ENCODE measurements around the gene EML3.
"Not testable (repeated sequence)": the region's sequence is repeated elsewhere in the genome, so short reads cannot be mapped to it uniquely, and the experiment has no call there.

Gene EML3

GRCh38 chr11:62612366-62613290 is at the start of gene EML3, which contains the start of gene ROM1:
EML3 (minus strand) TSS chr11:62612775; CDS start chr11:62612457, 318 bp downstream.
ROM1 (plus strand) TSS chr11:62613257; CDS start chr11:62613282, 25 bp downstream.
- peak; percentile 85 for DNase-seq

GRCh38 chr11:62656796-62657429 is 44.3 kb upstream of the EML3 start:
- no peak for DNase-seq

- no peak for DNase-seq
Observed at GRCh38 chr11:62654297-62654696, 41.7 kb upstream of the EML3 start.

DNA sequence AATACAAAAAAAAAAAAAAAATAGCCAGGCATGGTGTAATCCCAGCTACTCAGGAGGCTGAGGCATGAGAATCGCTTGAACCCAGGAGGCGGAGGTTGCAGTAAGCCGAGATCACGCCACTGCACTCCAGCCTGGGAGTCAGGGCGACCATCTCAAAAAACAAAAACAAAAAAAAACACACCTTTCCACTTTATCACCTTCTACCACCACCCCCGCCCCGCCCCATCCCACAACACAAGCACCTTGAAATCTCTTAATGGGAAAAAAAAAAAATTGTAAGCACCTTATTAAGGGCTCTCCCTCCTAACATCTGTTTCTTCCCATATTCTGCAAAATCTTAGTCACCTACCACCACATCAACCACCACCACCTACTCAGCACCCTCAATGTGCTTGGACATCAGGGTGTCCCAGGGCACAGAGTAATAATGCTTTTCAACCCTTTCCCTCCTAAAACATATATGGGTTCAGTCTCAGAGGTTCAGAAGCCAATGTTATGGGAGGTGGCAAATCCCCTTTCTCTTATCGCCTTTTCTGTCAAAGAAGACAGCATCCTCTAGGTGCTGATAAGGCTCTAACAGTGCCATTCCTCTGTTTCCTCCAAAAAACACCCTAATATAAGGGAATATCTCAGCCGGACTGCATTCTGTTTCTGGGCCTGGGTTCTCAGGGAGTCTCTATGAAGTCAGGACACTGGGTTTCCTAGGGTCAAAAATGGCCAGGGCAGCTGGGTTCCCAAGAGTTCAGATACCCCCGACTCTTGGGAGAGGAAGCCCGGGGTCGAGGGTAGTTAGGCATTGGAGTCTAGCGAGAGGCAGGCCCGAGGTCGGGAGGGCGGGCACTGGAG is 39.8 kb upstream of the EML3 start:
- DNase-seq = no peak

DNA sequence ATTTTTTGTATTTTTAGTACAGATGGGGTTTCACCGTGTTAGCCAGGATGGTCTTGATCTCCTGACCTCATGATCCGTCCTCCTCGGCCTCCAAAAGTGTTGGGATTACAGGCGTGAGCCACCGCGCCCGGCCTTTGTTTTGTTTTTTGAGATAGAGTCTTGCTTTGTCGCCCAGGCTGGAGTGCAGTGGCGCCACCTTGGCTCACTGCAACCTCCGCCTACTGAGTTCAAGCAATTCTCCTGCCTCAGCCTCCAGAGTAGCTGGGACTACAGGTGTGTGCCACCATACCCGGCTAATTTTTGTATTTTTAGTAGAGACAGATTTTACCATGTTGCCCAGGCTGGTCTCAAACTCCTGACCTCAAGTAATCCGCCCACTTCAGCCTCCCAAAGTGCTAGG is 37.7 kb upstream of the EML3 start:
- not testable (repeated sequence) for DNase-seq

DNA sequence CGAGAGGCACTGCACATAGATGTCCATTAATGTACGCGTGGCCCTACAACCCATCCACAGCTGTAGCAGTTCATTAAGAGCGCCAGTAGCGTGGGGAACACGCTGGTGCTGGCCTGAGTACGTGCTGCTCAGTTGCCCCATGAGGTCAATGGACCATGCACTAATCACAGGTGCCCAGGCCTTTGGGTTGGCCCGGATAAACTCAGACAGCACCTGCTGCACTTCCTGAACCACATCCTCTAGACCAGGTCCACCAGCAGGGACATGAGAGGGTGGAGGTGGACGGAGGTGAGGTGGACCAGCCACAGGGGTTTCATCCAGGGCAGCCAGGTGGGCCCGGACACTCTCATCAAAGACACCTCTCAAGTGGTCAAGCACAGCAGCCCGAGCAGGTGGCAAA is 36.9 kb upstream of the EML3 start:
- DNase-seq = no peak

DNA sequence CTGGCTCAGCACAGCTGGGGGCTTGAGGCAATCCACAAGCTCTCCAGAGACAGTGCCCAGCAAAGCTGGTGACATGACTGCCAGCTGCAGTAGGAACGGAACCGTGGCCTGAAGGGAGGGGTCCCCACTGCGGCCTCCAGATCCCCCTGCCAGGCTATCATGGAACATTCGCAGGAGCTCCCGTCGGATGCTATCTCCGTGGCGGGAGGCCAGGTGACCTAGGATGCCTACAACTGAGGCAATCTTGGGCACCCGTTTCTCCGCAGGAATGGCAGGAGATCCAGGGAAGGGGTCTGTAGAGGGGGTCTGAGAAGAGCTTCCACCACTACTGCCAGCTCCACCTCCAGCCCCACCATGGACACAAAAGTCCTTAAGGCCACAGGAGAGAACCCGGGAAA is 36.4 kb upstream of the EML3 start:
- DNase-seq = no peak

GRCh38 chr11:62648185-62648966 is 35.8 kb upstream of the EML3 start:
- DNase-seq = no peak

- DNase-seq = no peak
Observed at GRCh38 chr11:62647609-62648005, 35.0 kb upstream of the EML3 start.

- no peak for DNase-seq
Observed at GRCh38 chr11:62646825-62647608, 34.4 kb upstream of the EML3 start.

DNA sequence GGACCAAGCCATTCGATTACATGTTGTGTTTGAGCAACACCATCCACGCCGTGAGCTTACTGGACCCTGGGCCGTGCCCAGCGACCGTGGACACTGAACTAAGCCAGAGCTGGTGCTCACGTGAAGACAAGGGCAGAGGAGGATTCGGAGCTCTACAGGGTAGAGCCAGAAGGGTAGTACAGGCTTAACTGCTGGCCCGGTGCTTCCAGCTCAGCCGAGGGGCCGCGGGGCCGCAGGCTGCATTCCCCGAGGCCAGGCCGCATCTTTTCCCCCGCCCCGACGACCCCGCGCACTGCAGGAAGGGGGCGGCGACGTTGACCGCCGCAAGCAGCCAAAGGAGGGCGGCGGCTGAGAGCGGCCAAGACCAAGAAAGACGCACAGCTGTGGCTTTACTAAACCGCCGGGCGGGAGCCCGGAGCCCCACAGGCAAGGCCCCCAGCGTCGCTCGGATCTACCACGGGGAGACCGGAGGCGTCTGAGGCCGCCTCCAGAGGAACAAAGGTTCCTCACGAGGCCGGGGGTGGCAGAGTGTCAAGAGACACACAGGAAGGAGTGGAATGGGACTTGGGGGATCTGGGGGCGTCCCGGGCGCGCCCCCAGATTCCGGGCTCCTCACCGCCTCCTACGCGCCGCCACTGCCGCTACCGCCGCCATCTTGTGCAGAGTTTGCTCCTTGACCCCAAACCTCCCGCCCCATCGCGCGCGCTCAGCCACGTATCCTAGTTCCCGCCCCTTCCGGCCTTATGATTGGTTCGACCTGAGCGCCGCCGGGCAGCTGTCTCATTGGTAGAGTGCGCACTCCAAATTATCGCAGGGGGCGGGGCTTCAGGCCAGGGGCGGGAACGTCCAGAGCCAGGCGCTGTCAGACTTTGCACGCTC is 33.6 kb upstream of the EML3 start, which contains the start of gene GANAB:
TSS of gene GANAB (minus strand) at position 668 of the 879 bp plus-strand sequence. CDS start at position 654, 14 bp downstream.
- DNase-seq = peak; percentile 100

GRCh38 chr11:62645671-62645945 is 33.0 kb upstream of the EML3 start:
- no peak for DNase-seq

- DNase-seq = no peak
Observed at GRCh38 chr11:62644220-62644619, 31.6 kb upstream of the EML3 start.

GRCh38 chr11:62632492-62632891 is 19.9 kb upstream of the EML3 start:
- no peak for DNase-seq

- no peak for DNase-seq
Observed at GRCh38 chr11:62627713-62628112, 15.1 kb upstream of the EML3 start.

- DNase-seq = no peak
Observed at GRCh38 chr11:62622476-62623089, 10.0 kb upstream of the EML3 start.

DNA sequence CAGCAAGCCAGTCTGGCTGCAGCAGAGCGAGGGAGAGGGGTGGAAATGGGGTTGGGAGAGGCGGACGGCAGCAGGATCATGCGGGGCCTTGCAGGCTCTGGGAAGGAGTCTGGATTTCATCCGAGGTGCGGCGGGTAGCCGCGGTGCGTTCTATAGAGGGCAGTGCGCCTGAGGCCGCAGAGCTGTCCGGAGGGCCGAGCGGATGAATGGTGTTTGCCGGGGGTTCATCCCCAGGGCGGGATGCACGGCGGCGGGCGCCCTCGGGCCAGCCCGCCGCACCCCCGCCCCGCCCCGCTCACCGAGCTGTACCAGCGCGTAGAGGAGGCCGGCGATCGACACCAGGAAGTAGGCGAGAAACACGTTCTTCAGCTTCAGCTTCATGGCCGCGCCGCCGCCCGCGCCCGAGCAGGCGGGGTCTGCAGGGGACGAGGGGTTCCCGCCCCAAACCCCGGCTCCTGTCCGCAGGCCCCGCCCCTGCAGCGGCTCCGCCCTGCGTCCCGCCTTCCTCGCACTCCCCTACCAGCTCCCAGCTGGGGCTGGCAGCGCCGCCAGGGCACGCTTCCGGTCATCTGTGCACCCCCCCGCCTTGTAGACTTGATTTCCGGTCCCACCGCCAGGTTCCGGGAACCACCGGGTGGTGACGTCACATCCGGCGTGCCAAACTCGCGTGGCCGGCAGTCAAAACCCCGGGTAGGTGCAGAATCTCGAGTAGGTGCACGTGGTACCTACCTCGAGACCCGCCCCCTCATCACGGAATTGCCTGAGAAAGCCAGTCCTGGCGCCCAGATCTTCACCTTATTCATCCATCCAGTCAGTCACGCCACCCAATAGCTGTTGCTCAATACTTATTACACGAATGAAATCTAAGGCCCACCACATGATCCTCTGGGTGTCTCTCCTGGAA is 9.2 kb upstream of the EML3 start, which contains the start of gene B3GAT3:
TSS of gene B3GAT3 (minus strand) at position 420 of the 904 bp plus-strand sequence. CDS start at position 381, 39 bp downstream.
- DNase-seq = peak; percentile 96

DNA sequence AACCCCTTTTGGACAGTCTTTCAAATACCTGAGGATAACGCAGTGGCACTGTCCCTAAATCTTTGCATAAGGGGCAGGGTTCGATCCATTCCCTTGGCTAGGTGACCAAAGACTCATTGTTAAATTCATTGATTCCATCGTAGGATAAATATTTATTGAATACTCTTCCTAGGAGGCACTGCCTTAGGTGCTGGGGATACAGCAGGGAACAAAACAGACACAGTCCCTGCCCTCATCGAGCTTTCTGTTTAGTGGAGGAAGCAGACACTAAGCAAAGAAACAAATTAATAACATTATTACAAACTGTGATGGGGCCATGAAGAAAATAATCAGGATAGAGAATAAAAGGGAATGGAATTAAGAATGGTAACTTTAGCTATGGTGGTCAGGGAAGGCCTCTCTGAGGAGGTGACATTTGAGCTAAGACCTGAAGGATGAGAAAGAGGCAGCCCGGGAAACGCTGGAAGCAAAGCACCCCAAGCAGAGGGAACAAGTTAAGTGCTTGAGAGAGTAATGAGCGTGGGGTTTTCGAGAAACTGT is 8.5 kb upstream of the EML3 start:
- no peak for DNase-seq
